CD4-positive, alpha-beta T cell (primary cell): Measurements from ENCODE around the gene ZNF443. TPM values are rescaled to one million over a fixed set of nuclear protein-coding genes. Genes with fewer than 3 reads are reported as not detected.
"Not testable (repeated sequence)": the region's sequence is repeated elsewhere in the genome, so short reads cannot be mapped to it uniquely, and the experiment has no call there.

Source experiments
- ATAC-seq: fragments of 200-7000 bp; cut with Tn5 transposase; one replicate; pipeline ENCODE4 v1.10.0; 2022; ENCODE audit warnings: mild to moderate bottlenecking; ENCODE audit not compliant: poor library complexity
- CTCF ChIA-PET: fragments of 350-600 bp; sonication (Branson Sonifier 250); formaldehyde crosslinking; loops from one replicate; lab custom pipeline; 2021; ENCODE audit warnings: antibody characterized with exemption, inconsistent platforms; lab: Charles Lee
- POLR2A ChIA-PET: fragments of 350-600 bp; sonication (Branson Sonifier 250); formaldehyde crosslinking; loops from one replicate; lab custom pipeline; 2021; ENCODE audit warnings: antibody characterized with exemption, inconsistent platforms; lab: Charles Lee
- DNase-seq, 14 experiments: peaks; one replicate each; pipeline ENCODE4 v3.0.0-alpha.2; 2013 to 2020; ENCODE audit warnings: mixed read lengths in 2 of 14
- H3K27ac ChIP-seq, 2 donors: one replicate each; pipeline versions ENCODE4 v1.5.1 to v1.7.0; 2013; ENCODE audit warnings: low read length in 2 of 2, low read depth in 1 of 2, mild to moderate bottlenecking in 1 of 2
- H3K27me3 ChIP-seq, 2 experiments: 1 replicate in 1 of 2; 2 replicates in 1 of 2; pipeline versions ENCODE4 v1.6.1 to v1.7.0; 2013; ENCODE audit warnings: low read length in 2 of 2, control low read depth in 1 of 2, mild to moderate bottlenecking in 1 of 2, moderate library complexity in 1 of 2; ENCODE audit not compliant: insufficient read depth in 2 of 2, control insufficient read depth in 1 of 2
- H3K36me3 ChIP-seq: one replicate; pipeline ENCODE4 v1.6.1; 2013; ENCODE audit warnings: low read length, control low read depth; ENCODE audit not compliant: insufficient read depth
- H3K4me1 ChIP-seq: one replicate; pipeline ENCODE4 v1.6.1; 2013; ENCODE audit warnings: low read length, control low read depth; ENCODE audit not compliant: insufficient read depth
- H3K4me3 ChIP-seq: one replicate; pipeline ENCODE4 v1.5.1; 2013; ENCODE audit warnings: mild to moderate bottlenecking, low read length, moderate library complexity
- H3K9me3 ChIP-seq, 2 experiments: 1 replicate in 1 of 2; 2 replicates in 1 of 2; pipeline versions ENCODE4 v1.6.1 to v1.7.0; 2013; ENCODE audit warnings: low read length in 2 of 2, mild to moderate bottlenecking in 2 of 2, control low read depth in 1 of 2, moderate library complexity in 1 of 2; ENCODE audit not compliant: control insufficient read depth in 1 of 2, insufficient read depth in 1 of 2
- H3K27ac Mint-ChIP-seq: one replicate; pipeline ENCODE4 v1.8.0; 2020; ENCODE audit warnings: mixed read lengths
- H3K27me3 Mint-ChIP-seq: one replicate; pipeline ENCODE4 v1.8.0; 2021; ENCODE audit warnings: mixed read lengths
- H3K36me3 Mint-ChIP-seq: one replicate; pipeline ENCODE4 v1.8.0; 2021; ENCODE audit warnings: low read depth, mixed read lengths
- H3K4me1 Mint-ChIP-seq: one replicate; pipeline ENCODE4 v1.8.0; 2021; ENCODE audit warnings: low read depth, mixed read lengths
- H3K4me3 Mint-ChIP-seq: one replicate; pipeline ENCODE4 v1.8.0; 2020; ENCODE audit warnings: mild to moderate bottlenecking, mixed read lengths
- H3K9me3 Mint-ChIP-seq: one replicate; pipeline ENCODE4 v1.8.0; 2020; ENCODE audit warnings: mixed read lengths
- intact Hi-C, 2 experiments: fragments of 100-400 bp; cut with DNase I in 1 of 2; cut with micrococcal nuclease in 1 of 2; formaldehyde crosslinking; loops; one replicate each; pipeline versions ENCODE4 v1.15.1 to v1.9.0; 2023 to 2025; cut with DNase I, micrococcal nuclease
- total RNA-seq, 174 experiments: library from RNA in 2 of 174; stranded (reverse) in 2 of 174; gene quantifications; one replicate each; pipeline ENCODE4 v1.2.3 and lab custom pipeline; 2021 to 2026
- TF ChIP-seq, protein P1 (sequence below): fragments of 200-600 bp; IDR thresholded peaks from one replicate; pipeline ENCODE4 v1.8.0; 2022; ENCODE audit warnings: antibody characterized with exemption, mild to moderate bottlenecking

Gene ZNF443
- total RNA-seq, 2 experiments from 2014 or later = 1.8 to 2.0 TPM

DNA sequence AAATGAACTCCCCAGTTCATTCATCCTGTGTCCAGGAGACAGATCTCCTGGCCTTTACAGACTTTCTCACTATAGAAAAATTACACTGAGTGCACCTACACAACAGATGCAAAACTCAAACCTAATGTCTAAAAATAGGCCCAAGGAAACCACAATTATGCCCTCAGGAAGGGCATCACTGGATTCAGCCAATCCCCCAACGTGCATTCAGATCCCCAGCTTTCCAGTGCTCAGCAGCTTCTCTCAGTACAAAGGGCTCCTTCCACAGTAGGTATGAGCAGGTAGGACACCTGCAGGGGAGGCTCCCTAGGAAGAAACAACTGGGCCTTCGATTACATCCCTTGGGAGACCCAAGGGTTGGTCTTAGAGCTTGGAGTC is 41.7 kb upstream of the ZNF443 start:
- ChIA-PET POLR2A (interaction anchor here (1.0 kb wide), 1 partner anchor 13 kb away, joined by 3 read pairs; no protein-coding TSS in a partner anchor), CTCF (interaction anchor here (0.6 kb wide), 1 partner anchor 136 kb away, joined by 3 read pairs; no protein-coding TSS in a partner anchor)
- H3K27me3 Mint-ChIP-seq = no peaks in the 10 kb centered on the region
- Histone ChIP-seq H3K27me3 (no peaks in the 10 kb centered on the region), H3K4me1 (peaks cover 51% of the 10 kb centered on the region), H3K9me3 (peaks cover 0 to 7% of the 10 kb centered on the region in 2 experiments), H3K36me3 (no peaks in the 10 kb centered on the region), H3K27ac (no peak overlapping the region), H3K4me3 (no peak overlapping the region)
- no peak for DNase-seq
- peaks cover 6% of the 10 kb centered on the region for H3K36me3 Mint-ChIP-seq
- ATAC-seq = no peak
- peak overlapping the region; percentile 81 for H3K4me3 Mint-ChIP-seq
- TF ChIP-seq, protein P1, sequence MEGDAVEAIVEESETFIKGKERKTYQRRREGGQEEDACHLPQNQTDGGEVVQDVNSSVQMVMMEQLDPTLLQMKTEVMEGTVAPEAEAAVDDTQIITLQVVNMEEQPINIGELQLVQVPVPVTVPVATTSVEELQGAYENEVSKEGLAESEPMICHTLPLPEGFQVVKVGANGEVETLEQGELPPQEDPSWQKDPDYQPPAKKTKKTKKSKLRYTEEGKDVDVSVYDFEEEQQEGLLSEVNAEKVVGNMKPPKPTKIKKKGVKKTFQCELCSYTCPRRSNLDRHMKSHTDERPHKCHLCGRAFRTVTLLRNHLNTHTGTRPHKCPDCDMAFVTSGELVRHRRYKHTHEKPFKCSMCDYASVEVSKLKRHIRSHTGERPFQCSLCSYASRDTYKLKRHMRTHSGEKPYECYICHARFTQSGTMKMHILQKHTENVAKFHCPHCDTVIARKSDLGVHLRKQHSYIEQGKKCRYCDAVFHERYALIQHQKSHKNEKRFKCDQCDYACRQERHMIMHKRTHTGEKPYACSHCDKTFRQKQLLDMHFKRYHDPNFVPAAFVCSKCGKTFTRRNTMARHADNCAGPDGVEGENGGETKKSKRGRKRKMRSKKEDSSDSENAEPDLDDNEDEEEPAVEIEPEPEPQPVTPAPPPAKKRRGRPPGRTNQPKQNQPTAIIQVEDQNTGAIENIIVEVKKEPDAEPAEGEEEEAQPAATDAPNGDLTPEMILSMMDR = no peak
- H3K9me3 Mint-ChIP-seq = no peaks in the 10 kb centered on the region
- intact Hi-C loops = loop anchor here (5.0 kb wide), 2 partner anchors 40 to 65 kb away; partner anchors contain the start of gene ZNF443 (in 1 of the 2)
- peaks cover 52% of the 10 kb centered on the region for H3K4me1 Mint-ChIP-seq
- peak overlapping the region; percentile 97 for H3K27ac Mint-ChIP-seq

DNA sequence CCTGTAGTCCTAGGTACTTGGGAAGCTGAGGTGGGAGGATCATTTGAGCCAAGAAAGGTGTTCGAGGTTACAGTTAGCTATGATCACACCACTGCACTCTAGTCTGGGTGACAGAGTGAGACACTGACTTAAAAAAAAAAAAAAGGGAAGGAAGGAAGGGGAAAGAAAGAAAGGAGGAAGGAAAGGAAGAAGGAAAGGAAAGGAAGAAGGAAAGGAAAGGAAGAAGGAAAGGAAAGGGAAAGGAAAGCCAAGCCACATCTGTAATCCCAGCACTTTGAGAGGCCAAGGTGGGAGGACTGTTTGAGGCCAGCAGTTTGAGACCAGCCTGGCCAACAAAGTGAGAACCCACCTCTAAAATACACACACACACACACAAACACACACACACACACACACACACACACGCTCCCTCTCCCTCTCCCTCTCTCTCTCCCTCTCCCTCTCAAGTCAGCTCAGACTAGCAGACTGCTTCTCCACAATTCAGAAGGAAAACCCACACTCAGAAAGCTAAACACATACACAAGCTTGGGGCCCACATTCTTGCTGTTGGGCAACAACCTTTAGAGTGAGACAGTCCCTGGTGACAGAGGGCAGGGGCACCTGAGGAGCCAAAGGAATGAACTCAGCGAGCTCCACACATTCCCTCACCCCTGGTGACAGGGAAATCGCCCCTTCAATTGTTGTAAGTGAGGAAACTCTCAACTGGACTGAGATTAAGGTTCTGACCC is 41.1 kb upstream of the ZNF443 start:
- Mint-ChIP-seq H3K4me3 (peak overlapping the region; percentile 84), H3K36me3 (peaks cover 6% of the 10 kb centered on the region), H3K4me1 (peaks cover 54% of the 10 kb centered on the region), H3K9me3 (no peaks in the 10 kb centered on the region), H3K27me3 (no peaks in the 10 kb centered on the region), H3K27ac (peak overlapping the region; percentile 97)
- H3K4me3 ChIP-seq = no peak overlapping the region
- ChIA-PET POLR2A (no interaction called here), CTCF (no interaction called here)
- intact Hi-C loops = loop anchor here (5.0 kb wide), 2 partner anchors 40 to 65 kb away; partner anchors contain the start of gene ZNF443 (in 1 of the 2)
- no peaks in the 10 kb centered on the region for H3K27me3 ChIP-seq
- DNase-seq = no peak
- TF ChIP-seq, protein P1 = no peak
- peaks cover 0 to 7% of the 10 kb centered on the region in 2 experiments for H3K9me3 ChIP-seq
- no peak for ATAC-seq
- H3K27ac ChIP-seq = no peak overlapping the region
- H3K36me3 ChIP-seq = no peaks in the 10 kb centered on the region
- H3K4me1 ChIP-seq = peaks cover 51% of the 10 kb centered on the region

DNA sequence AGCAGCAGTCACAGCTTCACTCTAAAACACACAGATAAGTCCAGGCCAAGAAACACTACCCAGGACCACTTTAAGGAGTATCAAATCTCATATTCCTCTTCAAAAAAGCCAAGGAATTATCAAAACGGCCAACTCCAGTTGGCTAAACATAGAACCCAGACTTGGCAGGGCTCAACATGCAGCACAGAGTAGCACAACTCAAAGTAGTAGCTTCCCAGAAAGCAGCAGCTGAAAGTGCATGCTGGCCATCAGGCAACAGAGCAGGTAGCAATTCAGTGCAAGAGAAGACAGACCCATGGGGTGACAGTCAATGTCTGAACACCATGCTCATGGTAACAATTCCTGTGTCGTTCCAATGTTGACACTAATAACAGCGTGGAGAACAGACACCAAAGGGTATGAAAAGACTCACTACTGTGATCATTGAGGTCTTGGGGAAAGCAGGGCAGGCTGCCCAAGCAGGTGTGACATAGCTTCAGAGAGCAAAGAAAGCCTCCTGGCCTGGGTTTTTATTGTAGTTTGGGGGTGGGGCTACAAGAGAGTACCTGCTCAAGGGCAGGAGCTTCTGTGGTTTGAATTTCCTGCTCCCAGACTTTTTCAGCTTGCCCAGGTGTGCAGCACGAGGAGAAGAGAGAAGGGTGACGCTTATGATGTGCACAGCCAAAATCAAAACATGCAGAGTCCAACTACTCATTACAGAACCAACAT is 37.6 kb upstream of the ZNF443 start:
- intact Hi-C loops = no loop called here
- CTCF ChIA-PET = interaction anchor here (1.1 to 2.3 kb wide), 2 partner anchors 15 to 17 kb away, joined by 3 to 11 read pairs; no protein-coding TSS in a partner anchor
- POLR2A ChIA-PET = interaction anchor here (0.6 to 1.7 kb wide), 3 partner anchors 19 to 185 kb away, joined by 3 to 5 read pairs (median 3); partner anchors contain the start of gene ZNF443
- peak; percentile 76 for ATAC-seq
- H3K27me3 Mint-ChIP-seq = no peaks in the 10 kb centered on the region
- Histone ChIP-seq H3K4me3 (no peak overlapping the region), H3K9me3 (peaks cover 0 to 4% of the 10 kb centered on the region in 2 experiments), H3K36me3 (no peaks in the 10 kb centered on the region), H3K4me1 (peaks cover 28% of the 10 kb centered on the region), H3K27me3 (no peaks in the 10 kb centered on the region), H3K27ac (peak overlapping the region; percentile 20 to 51)
- H3K4me3 Mint-ChIP-seq = peak overlapping the region; percentile 42
- H3K36me3 Mint-ChIP-seq = peaks cover 14% of the 10 kb centered on the region
- peaks cover 50% of the 10 kb centered on the region for H3K4me1 Mint-ChIP-seq
- TF ChIP-seq, protein P1 = no peak
- no peaks in the 10 kb centered on the region for H3K9me3 Mint-ChIP-seq
- peak overlapping the region; percentile 72 for H3K27ac Mint-ChIP-seq
- DNase-seq = peak in 3 of 14 experiments; percentile 14 to 30 (median 23)

DNA sequence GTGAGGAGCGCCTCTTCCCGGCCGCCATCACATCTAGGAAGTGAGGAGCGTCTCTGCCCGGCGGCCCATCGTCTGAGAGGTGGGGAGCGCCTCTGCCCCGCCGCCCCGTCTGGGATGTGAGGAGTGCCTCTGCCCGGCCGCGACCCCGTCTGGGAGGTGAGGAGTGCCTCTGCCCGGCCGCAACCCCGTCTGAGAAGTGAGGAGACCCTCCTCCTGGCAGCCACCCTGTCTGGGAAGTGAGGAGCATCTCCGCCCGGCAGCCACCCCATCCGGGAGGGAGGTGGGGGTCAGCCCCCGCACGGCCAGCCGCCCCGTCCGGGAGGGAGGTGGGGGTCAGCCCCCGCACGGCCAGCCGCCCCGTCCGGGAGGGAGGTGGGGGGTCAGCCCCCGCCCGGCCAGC is 26.8 kb upstream of the ZNF443 start:
- DNase-seq, H3K4me3 Mint-ChIP-seq, POLR2A ChIA-PET, CTCF ChIA-PET, H3K27me3 Mint-ChIP-seq, H3K4me3 ChIP-seq, H3K27me3 ChIP-seq, H3K4me1 Mint-ChIP-seq, H3K4me1 ChIP-seq, H3K27ac Mint-ChIP-seq, intact Hi-C loops, ATAC-seq, H3K27ac ChIP-seq: not testable (repeated sequence)
- H3K9me3 Mint-ChIP-seq = peaks cover 11% of the 10 kb centered on the region
- Histone ChIP-seq H3K9me3 (peaks cover 49 to 51% of the 10 kb centered on the region in 2 experiments), H3K36me3 (peaks cover 24% of the 10 kb centered on the region)
- H3K36me3 Mint-ChIP-seq = peaks cover 79% of the 10 kb centered on the region
